ENCODE results near the gene ZNF580. TPM values are rescaled to one million over a fixed set of nuclear protein-coding genes. Genes with fewer than 3 reads are reported as not detected.

ZNF580 gene
- polyA plus RNA-seq, 1 donor (not counting 4 experiments of a cell fraction or from before 2014, with no cell fraction given): 3.0 TPM

GRCh38 chr19:55673465-55673864 is 32.7 kb downstream of the ZNF580 start:
- H3K36me3 ChIP-seq (ENCODE audit: control insufficient read depth in 2 of 2, extremely low read depth in 1 of 2, insufficient read depth in 2 of 2, low read length in 2 of 2): peaks cover 27 to 29% of the 10 kb centered on the region in 2 experiments
- H3K4me3 ChIP-seq (ENCODE audit: control insufficient read depth in 2 of 3, extremely low read depth in 1 of 3, insufficient read depth in 2 of 3, low read depth in 1 of 3, low read length in 3 of 3): no peak overlapping the region
- peaks cover 85% of the 10 kb centered on the region for H3K79me2 ChIP-seq (ENCODE audit: control insufficient read depth, insufficient read depth, low read length)
- H2AFZ ChIP-seq (ENCODE audit: control insufficient read depth, low read length): no peak overlapping the region
- H3K9me3 ChIP-seq (ENCODE audit: control insufficient read depth, low read depth, low read length): no peaks in the 10 kb centered on the region
- H3K4me2 ChIP-seq (ENCODE audit: control insufficient read depth, extremely low read depth, insufficient read depth, low read depth, low read length): no peak overlapping the region
- no peak overlapping the region for H3K9ac ChIP-seq (ENCODE audit: control insufficient read depth, extremely low read depth, insufficient read depth, low read length)
- peaks cover 19% of the 10 kb centered on the region for H3K4me1 ChIP-seq (ENCODE audit: control insufficient read depth, extremely low read depth, insufficient read depth, low read length)
- no peaks in the 10 kb centered on the region for H3K27me3 ChIP-seq (ENCODE audit: control insufficient read depth, extremely low read depth, insufficient read depth, low read length)
- TF ChIP-seq CTCF (optimal IDR thresholded peaks at IDR 0.05 in 1 of 3, IDR thresholded peaks at IDR 0.05 in 1 of 3, conservative IDR thresholded peaks at IDR 0.05 in 1 of 3; ENCODE audit: extremely low read depth in 1 of 3, insufficient read depth in 2 of 3, low read length in 3 of 3) (no peak), EZH2 (IDR thresholded peaks at IDR 0.05; ENCODE audit: low read length) (no peak)
- no peak for DNase-seq (ENCODE audit: low read depth, low spot score)
- H4K20me1 ChIP-seq (ENCODE audit: control insufficient read depth, extremely low read depth, insufficient read depth, low read length): peaks cover 28% of the 10 kb centered on the region
- H3K27ac ChIP-seq (ENCODE audit: control insufficient read depth, insufficient read depth, low read length): no peak overlapping the region
- no peak for FAIRE-seq
- H3K9me1 ChIP-seq (ENCODE audit: control insufficient read depth, extremely low read depth, insufficient read depth, low read length): no peaks in the 10 kb centered on the region
- dilution Hi-C loops (cut with MboI; ENCODE audit: extremely low pct_ligation_motif_present, low sequenced_read_pairs): no loop called here

- no peaks in the 10 kb centered on the region for H3K9me3 ChIP-seq (ENCODE audit: control insufficient read depth, low read depth, low read length)
- peaks cover 19% of the 10 kb centered on the region for H3K4me1 ChIP-seq (ENCODE audit: control insufficient read depth, extremely low read depth, insufficient read depth, low read length)
- H3K27me3 ChIP-seq (ENCODE audit: control insufficient read depth, extremely low read depth, insufficient read depth, low read length): no peaks in the 10 kb centered on the region
- no peak overlapping the region for H3K9ac ChIP-seq (ENCODE audit: control insufficient read depth, extremely low read depth, insufficient read depth, low read length)
- no peak for FAIRE-seq
- peaks cover 27 to 31% of the 10 kb centered on the region in 2 experiments for H3K36me3 ChIP-seq (ENCODE audit: control insufficient read depth in 2 of 2, extremely low read depth in 1 of 2, insufficient read depth in 2 of 2, low read length in 2 of 2)
- H3K27ac ChIP-seq (ENCODE audit: control insufficient read depth, insufficient read depth, low read length): no peak overlapping the region
- peaks cover 26% of the 10 kb centered on the region for H4K20me1 ChIP-seq (ENCODE audit: control insufficient read depth, extremely low read depth, insufficient read depth, low read length)
- no peak overlapping the region for H2AFZ ChIP-seq (ENCODE audit: control insufficient read depth, low read length)
- TF ChIP-seq EZH2 (IDR thresholded peaks at IDR 0.05; ENCODE audit: low read length) (no peak), CTCF (optimal IDR thresholded peaks at IDR 0.05 in 1 of 3, IDR thresholded peaks at IDR 0.05 in 1 of 3, conservative IDR thresholded peaks at IDR 0.05 in 1 of 3; ENCODE audit: extremely low read depth in 1 of 3, insufficient read depth in 2 of 3, low read length in 3 of 3) (no peak)
- no peak for DNase-seq (ENCODE audit: low read depth, low spot score)
- dilution Hi-C loops (cut with MboI; ENCODE audit: extremely low pct_ligation_motif_present, low sequenced_read_pairs): no loop called here
- H3K4me3 ChIP-seq (ENCODE audit: control insufficient read depth in 2 of 3, extremely low read depth in 1 of 3, insufficient read depth in 2 of 3, low read depth in 1 of 3, low read length in 3 of 3): no peak overlapping the region
- no peak overlapping the region for H3K4me2 ChIP-seq (ENCODE audit: control insufficient read depth, extremely low read depth, insufficient read depth, low read depth, low read length)
- H3K9me1 ChIP-seq (ENCODE audit: control insufficient read depth, extremely low read depth, insufficient read depth, low read length): no peaks in the 10 kb centered on the region
- peaks cover 85% of the 10 kb centered on the region for H3K79me2 ChIP-seq (ENCODE audit: control insufficient read depth, insufficient read depth, low read length)
These were observed 33.1 kb downstream of the ZNF580 start for GRCh38 chr19:55673889-55674288.
